ENCODE measurements around the gene TTC38. TPM values are rescaled to one million over a fixed set of nuclear protein-coding genes. Genes with fewer than 3 reads are reported as not detected.

The TTC38 gene
- total RNA-seq, 1 donor from 2014 or later: 8.4 TPM

- no peak for FAIRE-seq
- Histone ChIP-seq H3K27me3 (ENCODE audit: control insufficient read depth, insufficient read depth, low read length) (no peaks in the 10 kb centered on the region), H3K36me3 (ENCODE audit: control insufficient read depth, insufficient read depth, low read length) (peaks cover 21% of the 10 kb centered on the region), H3K4me3 (ENCODE audit: low read depth, low read length) (no peak overlapping the region)
- no peak for TF ChIP-seq CTCF (IDR thresholded peaks at IDR 0.05; ENCODE audit: insufficient read depth, low read length, severe bottlenecking)
- DNase-seq (ENCODE audit: low read depth): no peak
Observed at GRCh38 chr22:46340676-46341075, 72.9 kb downstream of the TTC38 start.

Other genes with a start within 250 kb of the TTC38 start
- 7.6 and 10.5 TPM in 2 replicates for gene PPARA, start 117.5 kb upstream of the TTC38 start, total RNA-seq
- 8.7 and 9.5 TPM in 2 replicates for gene CDPF1, start 17.7 kb upstream of the TTC38 start, total RNA-seq
- gene PKDREJ, start 4.7 kb upstream of the TTC38 start, total RNA-seq: not detected in 2 replicates
- gene GTSE1, start 28.9 kb downstream of the TTC38 start, total RNA-seq: 0.13 and 0.26 TPM in 2 replicates
- gene TRMU, start 67.7 kb downstream of the TTC38 start, total RNA-seq: 32.3 and 38.7 TPM in 2 replicates

Measured in bronchial epithelial cell (primary cell).